Trophoblast cell (in vitro differentiated cells and primary cell): ENCODE results near the gene AMACR.

Experiments used
- DNase-seq, 2 donors: peaks; one replicate each; pipeline ENCODE4 v3.0.0-alpha.2; 2016
- H2AFZ ChIP-seq: 2 replicates; pipeline ENCODE4 v1.6.1; 2013; ENCODE audit warnings: low read length, moderate library complexity, mild to moderate bottlenecking; ENCODE audit not compliant: insufficient read depth, poor library complexity
- H2AK5ac ChIP-seq: 2 replicates; pipeline ENCODE4 v1.6.1; 2013; ENCODE audit warnings: mild to moderate bottlenecking, low read length
- H2BK120ac ChIP-seq: 2 replicates; pipeline ENCODE4 v1.6.1; 2013; ENCODE audit warnings: low read length, mild to moderate bottlenecking, moderate library complexity; ENCODE audit not compliant: insufficient read depth, poor library complexity
- H2BK12ac ChIP-seq: 2 replicates; pipeline ENCODE4 v1.6.1; 2013; ENCODE audit warnings: mild to moderate bottlenecking, low read length, moderate library complexity
- H2BK5ac ChIP-seq: 2 replicates; pipeline ENCODE4 v1.6.1; 2013; ENCODE audit warnings: low read length, low read depth, moderate library complexity, mild to moderate bottlenecking; ENCODE audit not compliant: poor library complexity
- H3K14ac ChIP-seq: 2 replicates; pipeline ENCODE4 v1.6.1; 2013; ENCODE audit warnings: mild to moderate bottlenecking, low read length
- H3K18ac ChIP-seq: 2 replicates; pipeline ENCODE4 v1.6.1; 2013; ENCODE audit warnings: mild to moderate bottlenecking, low read length
- H3K23ac ChIP-seq: 2 replicates; pipeline ENCODE4 v1.6.1; 2013; ENCODE audit warnings: low read length
- H3K27ac ChIP-seq: 2 replicates; pipeline ENCODE4 v1.5.1; 2013; ENCODE audit warnings: low read depth, mild to moderate bottlenecking, inconsistent platforms, low read length, moderate library complexity
- H3K27me3 ChIP-seq: 2 replicates; pipeline ENCODE4 v1.6.1; 2013; ENCODE audit warnings: inconsistent platforms, mild to moderate bottlenecking, low read length, moderate library complexity; ENCODE audit not compliant: insufficient read depth
- H3K36me3 ChIP-seq, 2 experiments: 1 replicate in 1 of 2; 2 replicates in 1 of 2; pipeline ENCODE4 v1.6.1; 2013; ENCODE audit warnings: low read length in 2 of 2, mild to moderate bottlenecking in 2 of 2, moderate library complexity in 1 of 2; ENCODE audit not compliant: insufficient read depth in 2 of 2, control insufficient read depth in 1 of 2
- H3K4ac ChIP-seq: 2 replicates; pipeline ENCODE4 v1.6.1; 2013; ENCODE audit warnings: low read depth, mild to moderate bottlenecking, low read length, moderate library complexity
- H3K4me1 ChIP-seq, 2 experiments: 1 replicate in 1 of 2; 2 replicates in 1 of 2; pipeline ENCODE4 v1.6.1; 2013; ENCODE audit warnings: low read length in 2 of 2, mild to moderate bottlenecking in 2 of 2, moderate library complexity in 1 of 2; ENCODE audit not compliant: insufficient read depth in 2 of 2, control insufficient read depth in 1 of 2
- H3K4me2 ChIP-seq: 2 replicates; pipeline ENCODE4 v1.6.1; 2013; ENCODE audit warnings: inconsistent platforms, mild to moderate bottlenecking, low read length, moderate library complexity
- H3K4me3 ChIP-seq: 2 replicates; pipeline ENCODE4 v1.5.1; 2013; ENCODE audit warnings: mild to moderate bottlenecking, low read depth, low read length, inconsistent platforms
- H3K79me1 ChIP-seq: one replicate; pipeline ENCODE4 v1.6.1; 2013; ENCODE audit warnings: low read length
- H3K79me2 ChIP-seq: 2 replicates; pipeline ENCODE4 v1.6.1; 2013; ENCODE audit warnings: low read length, mild to moderate bottlenecking; ENCODE audit not compliant: control insufficient read depth, insufficient read depth, poor library complexity
- H3K9ac ChIP-seq: 2 replicates; pipeline ENCODE4 v1.6.1; 2013; ENCODE audit warnings: mild to moderate bottlenecking, low read length
- H3K9me3 ChIP-seq: 2 replicates; pipeline ENCODE4 v1.6.1; 2013; ENCODE audit warnings: low read depth, mild to moderate bottlenecking, control low read depth, inconsistent platforms, low read length; ENCODE audit not compliant: insufficient read depth
- H4K12ac ChIP-seq: 2 replicates; pipeline ENCODE4 v1.6.1; 2013; ENCODE audit warnings: low read depth, mild to moderate bottlenecking, low read length, moderate library complexity
- H4K8ac ChIP-seq: 2 replicates; pipeline ENCODE4 v1.6.1; 2013; ENCODE audit warnings: low read depth, mild to moderate bottlenecking, low read length, moderate library complexity
- H4K91ac ChIP-seq: one replicate; pipeline ENCODE4 v1.6.1; 2013; ENCODE audit warnings: low read depth, mild to moderate bottlenecking, low read length, moderate library complexity
- WGBS: extraction: QIAGEN DNeasy Blood & Tissue Kit; methylation state at CpG from one replicate; pipeline ENCODE4 v1.1.7; 2013; ENCODE audit warnings: missing lambda C conversion rate; ENCODE audit not compliant: insufficient read length, insufficient coverage; ENCODE audit errors: extremely low coverage; 5-methylcytosine and 5-hydroxymethylcytosine counted together

Gene AMACR

DNA sequence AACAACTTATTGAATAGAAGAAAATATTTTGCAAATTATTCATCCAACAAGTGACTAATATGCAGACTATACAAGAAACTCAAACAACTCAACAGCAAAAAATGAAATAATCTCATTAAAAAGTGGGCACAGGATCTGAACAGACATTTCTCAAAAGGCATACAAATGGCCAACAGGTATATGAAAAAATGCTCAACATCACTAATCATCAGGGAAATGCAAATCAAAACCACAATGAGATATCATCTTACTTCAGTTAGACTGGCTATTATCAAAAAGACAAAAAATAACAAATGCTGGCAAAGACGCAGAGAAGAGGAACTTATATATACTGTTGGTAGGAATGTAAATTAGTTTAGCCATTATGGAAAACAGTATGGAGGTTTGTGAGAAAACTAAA lies 1.8 kb upstream of the AMACR start:
- Histone ChIP-seq H3K4me2 (no peak overlapping the region), H2AK5ac (no peak overlapping the region), H2AFZ (no peak overlapping the region), H3K4me1 (peaks cover 4 to 5% of the 10 kb centered on the region in 2 experiments), H4K91ac (no peak overlapping the region), H2BK120ac (no peak overlapping the region), H3K79me1 (peaks cover 8% of the 10 kb centered on the region), H3K36me3 (no peaks in the 10 kb centered on the region), H4K12ac (no peak overlapping the region), H3K27me3 (no peaks in the 10 kb centered on the region), H3K9ac (no peak overlapping the region), H2BK5ac (no peak overlapping the region), H3K9me3 (no peaks in the 10 kb centered on the region), H3K18ac (no peak overlapping the region), H3K4me3 (no peak overlapping the region), H3K14ac (no peak overlapping the region), H3K23ac (no peak overlapping the region), H2BK12ac (no peak overlapping the region), H3K4ac (no peak overlapping the region), H4K8ac (no peak overlapping the region), H3K79me2 (peaks cover 6% of the 10 kb centered on the region), H3K27ac (no peak overlapping the region)
- WGBS = no CpG with 5 or more reads among the region's 1 CpG
- DNase-seq = no peak

DNA sequence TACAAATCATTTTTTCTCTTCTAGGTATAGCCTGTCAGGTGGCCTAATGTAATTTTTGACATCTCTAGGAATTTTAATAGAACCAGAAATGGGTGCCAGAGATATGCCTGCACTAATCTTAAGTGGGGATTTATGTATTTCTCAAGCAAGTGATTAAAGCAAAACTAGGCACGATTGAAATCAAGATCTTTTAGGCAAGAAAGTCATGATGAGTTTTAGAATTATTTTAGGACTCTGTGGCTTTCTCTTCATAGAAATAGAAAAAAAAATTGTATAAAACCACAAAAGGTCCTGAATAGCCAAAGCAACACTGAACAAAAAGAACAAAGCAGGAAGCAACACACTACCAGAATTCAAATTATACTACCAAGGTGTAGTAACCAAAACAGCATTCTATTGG lies 952 bp upstream of the AMACR start:
- WGBS = no CpG with 5 or more reads among the region's 1 CpG
- DNase-seq = no peak
- H2BK120ac ChIP-seq = no peak overlapping the region
- peaks cover 0 to 3% of the 10 kb centered on the region in 2 experiments for H3K36me3 ChIP-seq
- peaks cover 6% of the 10 kb centered on the region for H3K79me2 ChIP-seq
- H3K23ac ChIP-seq = no peak overlapping the region
- peaks cover 4 to 5% of the 10 kb centered on the region in 2 experiments for H3K4me1 ChIP-seq
- H2AK5ac ChIP-seq = no peak overlapping the region
- no peak overlapping the region for H3K27ac ChIP-seq
- peak overlapping the region; percentile 96 for H3K4me2 ChIP-seq
- H3K9ac ChIP-seq = no peak overlapping the region
- no peak overlapping the region for H4K91ac ChIP-seq
- H4K12ac ChIP-seq = no peak overlapping the region
- H3K4ac ChIP-seq = no peak overlapping the region
- no peaks in the 10 kb centered on the region for H3K9me3 ChIP-seq
- peaks cover 8% of the 10 kb centered on the region for H3K79me1 ChIP-seq
- H3K14ac ChIP-seq = no peak overlapping the region
- H3K4me3 ChIP-seq = no peak overlapping the region
- no peak overlapping the region for H2AFZ ChIP-seq
- H2BK12ac ChIP-seq = no peak overlapping the region
- no peak overlapping the region for H3K18ac ChIP-seq
- no peaks in the 10 kb centered on the region for H3K27me3 ChIP-seq
- H2BK5ac ChIP-seq = no peak overlapping the region
- H4K8ac ChIP-seq = no peak overlapping the region

DNA sequence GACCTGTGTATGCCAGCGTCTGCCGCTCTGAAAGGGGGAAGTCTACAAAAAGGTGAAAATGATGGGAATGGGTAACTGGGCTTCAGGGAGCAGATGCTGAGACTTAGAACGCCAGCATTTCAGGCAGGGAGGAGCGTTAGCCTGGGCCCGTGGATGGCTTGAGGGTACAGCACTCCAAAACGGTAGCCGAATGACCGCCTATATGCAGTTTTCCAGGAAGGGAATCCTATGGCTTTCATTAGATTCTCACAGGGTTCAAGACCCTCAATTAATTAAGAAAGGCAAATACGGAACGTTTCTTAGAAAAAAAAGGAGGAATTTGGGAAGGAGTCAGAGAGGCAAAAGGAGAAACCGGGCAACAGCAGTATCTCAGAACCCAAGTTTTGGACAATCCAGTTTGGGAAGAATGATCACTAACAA lies 639 bp downstream of the AMACR start:
- H3K4ac ChIP-seq = peak overlapping the region; percentile 64
- no peak overlapping the region for H3K23ac ChIP-seq
- H4K91ac ChIP-seq = peak overlapping the region; percentile 82
- peak overlapping the region; percentile 95 for H3K4me3 ChIP-seq
- H3K9ac ChIP-seq = peak overlapping the region; percentile 96
- peaks cover 4 to 5% of the 10 kb centered on the region in 2 experiments for H3K4me1 ChIP-seq
- H3K9me3 ChIP-seq = no peaks in the 10 kb centered on the region
- no peaks in the 10 kb centered on the region for H3K27me3 ChIP-seq
- H3K18ac ChIP-seq = peak overlapping the region; percentile 85
- peaks cover 6% of the 10 kb centered on the region for H3K79me2 ChIP-seq
- H3K27ac ChIP-seq = peak overlapping the region; percentile 99
- H3K36me3 ChIP-seq = peaks cover 0 to 8% of the 10 kb centered on the region in 2 experiments
- peak overlapping the region; percentile 76 for H2AFZ ChIP-seq
- H2BK12ac ChIP-seq = no peak overlapping the region
- H4K12ac ChIP-seq = peak overlapping the region; percentile 90
- H2BK120ac ChIP-seq = peak overlapping the region; percentile 65
- DNase-seq = peak in 1 of 2 donors; percentile 21
- no peak overlapping the region for H2AK5ac ChIP-seq
- H4K8ac ChIP-seq = peak overlapping the region; percentile 93
- peaks cover 8% of the 10 kb centered on the region for H3K79me1 ChIP-seq
- peak overlapping the region; percentile 90 for H3K14ac ChIP-seq
- H2BK5ac ChIP-seq = peak overlapping the region; percentile 66
- H3K4me2 ChIP-seq = peak overlapping the region; percentile 96
- no CpG with 5 or more reads among the region's 11 CpGs for WGBS

DNA sequence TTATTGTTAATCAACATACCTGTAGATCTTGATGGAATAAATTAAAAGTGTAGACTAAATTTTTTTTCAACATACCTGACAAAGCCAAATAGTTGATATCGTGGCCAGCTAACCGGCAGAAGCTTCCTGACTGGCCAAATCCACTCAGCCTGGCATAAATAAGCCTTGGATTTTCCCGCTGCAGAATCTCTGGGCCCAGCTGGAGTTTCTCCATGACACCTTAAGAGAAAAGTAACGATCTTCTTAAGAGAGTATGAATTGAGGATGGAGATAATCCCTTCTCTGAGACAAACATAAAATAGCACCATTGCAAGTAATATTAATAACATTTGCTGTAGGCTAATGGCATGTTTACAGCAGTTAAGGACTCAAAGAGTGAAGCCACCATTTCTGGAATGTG lies 2.2 kb downstream of the AMACR start:
- no CpG with 5 or more reads among the region's 4 CpGs for WGBS
- H3K18ac ChIP-seq = no peak overlapping the region
- H3K23ac ChIP-seq = no peak overlapping the region
- no peak overlapping the region for H3K4me2 ChIP-seq
- no peak overlapping the region for H3K14ac ChIP-seq
- H2AFZ ChIP-seq = no peak overlapping the region
- H2BK120ac ChIP-seq = no peak overlapping the region
- H3K9me3 ChIP-seq = no peaks in the 10 kb centered on the region
- peaks cover 4 to 5% of the 10 kb centered on the region in 2 experiments for H3K4me1 ChIP-seq
- no peak overlapping the region for H4K12ac ChIP-seq
- H3K9ac ChIP-seq = no peak overlapping the region
- no peak overlapping the region for H2BK5ac ChIP-seq
- H2BK12ac ChIP-seq = no peak overlapping the region
- no peak for DNase-seq
- H3K36me3 ChIP-seq = peaks cover 0 to 8% of the 10 kb centered on the region in 2 experiments
- no peak overlapping the region for H4K8ac ChIP-seq
- H3K27me3 ChIP-seq = no peaks in the 10 kb centered on the region
- no peak overlapping the region for H3K4me3 ChIP-seq
- H3K79me2 ChIP-seq = peaks cover 6% of the 10 kb centered on the region
- H3K79me1 ChIP-seq = peaks cover 8% of the 10 kb centered on the region
- no peak overlapping the region for H2AK5ac ChIP-seq
- H3K27ac ChIP-seq = no peak overlapping the region
- H3K4ac ChIP-seq = no peak overlapping the region
- H4K91ac ChIP-seq = no peak overlapping the region
